H1 (cell line): ENCODE results near the gene CSRNP3. TPM values are rescaled to one million over a fixed set of nuclear protein-coding genes. Genes with fewer than 3 reads are reported as not detected.

Experiments
- CTCF ChIA-PET: fragments of 300-600 bp; sonication (Branson Sonifier 250); formaldehyde crosslinking; loops from one replicate; lab custom pipeline; 2021; ENCODE audit not compliant: partially characterized antibody; lab: Charles Lee
- POLR2A ChIA-PET: fragments of 300-600 bp; sonication (Branson Sonifier 250); formaldehyde crosslinking; loops from one replicate; lab custom pipeline; 2021; ENCODE audit warnings: inconsistent platforms; ENCODE audit not compliant: partially characterized antibody; lab: Charles Lee
- DNase-seq, 2 experiments: peaks; one replicate each; pipeline versions ENCODE4 v3.0.0 to v3.0.0-alpha.2; 2010 to 2022; ENCODE audit warnings: low spot score in 2 of 2, low read depth in 1 of 2, mixed read lengths in 1 of 2
- FAIRE-seq: peaks from 2 replicates; lab custom pipeline; 2011; peaks lifted over from hg19 to GRCh38; lab: Jason Lieb, UNC
- H2AFZ ChIP-seq: 2 replicates; pipeline ENCODE4 v1.8.1; 2012; ENCODE audit warnings: low read length, inconsistent platforms
- H2AK5ac ChIP-seq: 2 replicates; pipeline ENCODE4 v1.6.1; 2013; ENCODE audit warnings: low read depth, low read length
- H2BK120ac ChIP-seq: replicated peaks from 2 replicates; pipeline ENCODE3; 2013; ENCODE audit warnings: low read depth, low read length, inconsistent platforms
- H2BK12ac ChIP-seq: 2 replicates; pipeline ENCODE4 v1.6.1; 2013; ENCODE audit warnings: low read depth, low read length
- H2BK15ac ChIP-seq: 2 replicates; pipeline ENCODE4 v1.6.1; 2013; ENCODE audit warnings: low read length
- H2BK20ac ChIP-seq: 2 replicates; pipeline ENCODE4 v1.6.1; 2013; ENCODE audit warnings: low read length
- H2BK5ac ChIP-seq: 2 replicates; pipeline ENCODE4 v1.6.1; 2013; ENCODE audit warnings: low read depth, low read length
- H3K14ac ChIP-seq: 2 replicates; pipeline ENCODE4 v1.6.1; 2013; ENCODE audit warnings: inconsistent platforms; ENCODE audit not compliant: insufficient read length
- H3K18ac ChIP-seq: 2 replicates; pipeline ENCODE4 v1.6.1; 2013; ENCODE audit warnings: low read length; ENCODE audit errors: extremely low read depth
- H3K23ac ChIP-seq: 2 replicates; pipeline ENCODE4 v1.6.1; 2013; ENCODE audit warnings: inconsistent platforms; ENCODE audit not compliant: insufficient read length
- H3K23me2 ChIP-seq: 2 replicates; pipeline ENCODE4 v1.6.1; 2013; ENCODE audit warnings: low read depth, low read length
- H3K27ac ChIP-seq: 2 replicates; pipeline ENCODE4 v1.6.1; 2011; ENCODE audit warnings: low read depth, low read length, inconsistent platforms
- H3K27me3 ChIP-seq, 4 experiments: replicated peaks in 1 of 4; 1 replicate in 1 of 4; 2 replicates in 3 of 4; pipeline versions ENCODE4 v1.6.1 to v1.8.1; 2011 to 2013; ENCODE audit warnings: low read length in 3 of 4, mild to moderate bottlenecking in 3 of 4, inconsistent platforms in 2 of 4, mixed read lengths in 2 of 4, moderate library complexity in 1 of 4; ENCODE audit not compliant: control insufficient read depth in 3 of 4, insufficient read depth in 3 of 4; ENCODE audit errors: extremely low read depth in 1 of 4
- H3K36me3 ChIP-seq, 4 experiments: 2 replicates each; pipeline versions ENCODE4 v1.6.1 to v1.8.1; 2011 to 2013; ENCODE audit warnings: mild to moderate bottlenecking in 4 of 4, low read length in 3 of 4, moderate library complexity in 2 of 4, control low read depth in 1 of 4, inconsistent platforms in 1 of 4; ENCODE audit not compliant: insufficient read depth in 4 of 4, control insufficient read depth in 2 of 4
- H3K4ac ChIP-seq: replicated peaks from 2 replicates; pipeline ENCODE3; 2013; ENCODE audit warnings: low read length, low read depth, mixed read lengths, inconsistent platforms; ENCODE audit not compliant: insufficient read length
- H3K4me1 ChIP-seq, 4 experiments: replicated peaks in 1 of 4; 1 replicate in 1 of 4; 2 replicates in 3 of 4; pipeline versions ENCODE4 v1.6.1 to v1.8.1; 2011 to 2013; ENCODE audit warnings: low read length in 3 of 4, inconsistent platforms in 2 of 4, mixed read lengths in 1 of 4; ENCODE audit not compliant: insufficient read depth in 4 of 4, control insufficient read depth in 3 of 4
- H3K4me2 ChIP-seq, 2 experiments: 2 replicates each; pipeline versions ENCODE4 v1.6.1 to v1.8.1; 2011 to 2013; ENCODE audit warnings: low read depth in 2 of 2, low read length in 2 of 2, control low read depth in 1 of 2, inconsistent platforms in 1 of 2, mild to moderate bottlenecking in 1 of 2; ENCODE audit not compliant: insufficient read depth in 1 of 2
- H3K4me3 ChIP-seq, 4 experiments: fragments of 200-600, 300-600 bp in 1 of 4; sonication (generic), shearing (Covaris generic), sonication (Bioruptor Twin) in 1 of 4; 2 replicates each; pipeline versions ENCODE4 v1.5.1 to v1.8.1; 2011 to 2016; ENCODE audit warnings: low read length in 4 of 4, low read depth in 3 of 4, control low read depth in 2 of 4, inconsistent platforms in 2 of 4, mild to moderate bottlenecking in 2 of 4, mixed read lengths in 1 of 4, moderate library complexity in 1 of 4; ENCODE audit not compliant: insufficient read depth in 2 of 4; ENCODE audit errors: extremely low read depth in 1 of 4
- H3K56ac ChIP-seq: replicated peaks from 2 replicates; pipeline ENCODE3; 2013; ENCODE audit warnings: low read depth, mild to moderate bottlenecking, mixed read lengths, low read length, inconsistent platforms; ENCODE audit not compliant: insufficient read length
- H3K79me1 ChIP-seq: 2 replicates; pipeline ENCODE4 v1.6.1; 2013; ENCODE audit warnings: low read depth, low read length, control low read depth
- H3K79me2 ChIP-seq, 2 experiments: 2 replicates each; pipeline versions ENCODE4 v1.6.1 to v1.8.1; 2012 to 2013; ENCODE audit warnings: low read length in 2 of 2, mild to moderate bottlenecking in 2 of 2, inconsistent platforms in 1 of 2; ENCODE audit not compliant: insufficient read depth in 2 of 2, control insufficient read depth in 1 of 2
- H3K9ac ChIP-seq, 4 experiments: replicated peaks in 1 of 4; 1 replicate in 1 of 4; 2 replicates in 3 of 4; pipeline versions ENCODE4 v1.6.1 to v1.8.1; 2011 to 2013; ENCODE audit warnings: low read depth in 3 of 4, low read length in 3 of 4, control low read depth in 2 of 4, mild to moderate bottlenecking in 2 of 4, moderate library complexity in 2 of 4, inconsistent platforms in 1 of 4; ENCODE audit errors: extremely low read depth in 1 of 4
- H3K9me3 ChIP-seq, 2 experiments: 2 replicates each; pipeline versions ENCODE4 v1.6.1 to v1.8.1; 2012 to 2013; ENCODE audit warnings: mild to moderate bottlenecking in 2 of 2, moderate library complexity in 2 of 2, control low read depth in 1 of 2, inconsistent platforms in 1 of 2, low read depth in 1 of 2, low read length in 1 of 2, mixed read lengths in 1 of 2; ENCODE audit not compliant: insufficient read depth in 2 of 2
- H4K20me1 ChIP-seq, 2 experiments: replicated peaks in 1 of 2; 2 replicates each; pipeline versions ENCODE3 to v1.8.1; 2011 to 2013; ENCODE audit warnings: inconsistent platforms in 2 of 2, low read length in 2 of 2, mild to moderate bottlenecking in 1 of 2; ENCODE audit not compliant: insufficient read depth in 2 of 2, control insufficient read depth in 1 of 2
- H4K5ac ChIP-seq: 2 replicates; pipeline ENCODE4 v1.6.1; 2013; ENCODE audit warnings: low read length, low read depth, mixed read lengths, inconsistent platforms; ENCODE audit not compliant: insufficient read length
- H4K8ac ChIP-seq: 2 replicates; pipeline ENCODE4 v1.8.0; 2013; ENCODE audit warnings: mild to moderate bottlenecking, moderate library complexity, low read length, inconsistent platforms; ENCODE audit not compliant: insufficient read depth; ENCODE audit errors: extremely low read depth
- H4K91ac ChIP-seq: replicated peaks from 2 replicates; pipeline ENCODE3; 2013; ENCODE audit warnings: low read length, mixed read lengths, inconsistent platforms; ENCODE audit not compliant: insufficient read length
- CHD2 ChIP-seq: IDR thresholded peaks from 2 replicates; pipeline ENCODE4 v1.6.1; 2012; ENCODE audit warnings: low read length, improper control_type of control experiment
- GABPA ChIP-seq: IDR thresholded peaks from 2 replicates; pipeline ENCODE4 v1.6.1; 2011; ENCODE audit warnings: mild to moderate bottlenecking, low read length, moderate library complexity, borderline replicate concordance; ENCODE audit not compliant: insufficient read depth
- JUN ChIP-seq: IDR thresholded peaks from 2 replicates; pipeline ENCODE4 v1.6.1; 2011; ENCODE audit warnings: low read depth, mild to moderate bottlenecking, improper control_type of control experiment, low read length
- NRF1 ChIP-seq: IDR thresholded peaks from 2 replicates; pipeline ENCODE4 v1.6.1; 2011; ENCODE audit warnings: mild to moderate bottlenecking, low read depth, low read length, improper control_type of control experiment
- POLR2A ChIP-seq, 2 experiments: IDR thresholded peaks; 1 replicate in 1 of 2; 2 replicates in 1 of 2; pipeline ENCODE4 v1.6.1; 2011; ENCODE audit warnings: low read depth in 2 of 2, low read length in 2 of 2, mild to moderate bottlenecking in 2 of 2; ENCODE audit errors: control extremely low read depth in 1 of 2
- RNF2 ChIP-seq: fragments of 200-900, 300-1000 bp; sonication (generic); IDR thresholded peaks from 2 replicates; pipeline ENCODE4 v1.7.1; 2016; ENCODE audit warnings: borderline replicate concordance, low read depth, mild to moderate bottlenecking, antibody characterized with exemption, low read length; ENCODE audit not compliant: poor library complexity, severe bottlenecking; ENCODE audit errors: missing control alignments
- WGBS, 2 experiments: shearing (Covaris generic) in 1 of 2; methylation state at CpG; one replicate each; pipeline versions ENCODE4 v1.1.6 to v1.1.7; 2013 to 2015; ENCODE audit warnings: low lambda C conversion rate in 2 of 2, mixed read lengths in 2 of 2, inconsistent platforms in 1 of 2, low coverage in 1 of 2, missing lambda C conversion rate in 1 of 2; ENCODE audit not compliant: insufficient replicate concordance in 2 of 2, insufficient coverage in 1 of 2, insufficient read length in 1 of 2; ENCODE audit errors: extremely low coverage in 1 of 2, missing lambda C conversion rate in 1 of 2; 5-methylcytosine and 5-hydroxymethylcytosine counted together
- polyA plus RNA-seq, 7 experiments: library from polyadenylated mRNA; depleted of rRNA in 3 of 7; stranded (reverse) in 5 of 7; unstranded in 2 of 7; fragments of >200 nt in 5 of 7; fragments of 200-250 nt in 2 of 7; gene quantifications; 1 replicate in 5 of 7; 2 replicates in 1 of 7; 4 replicates in 1 of 7; pipeline versions ENCODE4 v1.2.1 to v1.2.3, GENCODE V29; 2011 to 2013; ENCODE audit warnings: missing spikeins in 2 of 7, mixed read lengths in 2 of 7
- total RNA-seq: library from RNA; stranded (reverse); fragmentation: NEBNext Ultra II Directional; extraction: Animal tissue kit (Norgen Biotek cat#: 25700); gene quantifications from 2 replicates; pipeline ENCODE4 v1.2.1, GENCODE V29; 2021
- TF ChIP-seq, protein P1 (sequence below), 3 experiments: IDR thresholded peaks; 1 replicate in 2 of 3; 2 replicates in 1 of 3; pipeline versions ENCODE4 v1.5.1 to v1.6.1; 2011; ENCODE audit warnings: low read length in 3 of 3, mild to moderate bottlenecking in 3 of 3, inconsistent platforms in 2 of 3, low read depth in 1 of 3, moderate library complexity in 1 of 3; ENCODE audit not compliant: insufficient read depth in 1 of 3; ENCODE audit errors: control extremely low read depth in 1 of 3
- TF ChIP-seq, protein P2 (sequence below): IDR thresholded peaks from 2 replicates; pipeline ENCODE4 v1.6.1; 2012; ENCODE audit warnings: low read length, inconsistent platforms

CSRNP3 gene
- total and polyA plus RNA-seq, 2 of the 8 experiments (the other 6 are each of a cell fraction or from before 2014, with no cell fraction given): 1.3 to 6.5 TPM

DNA sequence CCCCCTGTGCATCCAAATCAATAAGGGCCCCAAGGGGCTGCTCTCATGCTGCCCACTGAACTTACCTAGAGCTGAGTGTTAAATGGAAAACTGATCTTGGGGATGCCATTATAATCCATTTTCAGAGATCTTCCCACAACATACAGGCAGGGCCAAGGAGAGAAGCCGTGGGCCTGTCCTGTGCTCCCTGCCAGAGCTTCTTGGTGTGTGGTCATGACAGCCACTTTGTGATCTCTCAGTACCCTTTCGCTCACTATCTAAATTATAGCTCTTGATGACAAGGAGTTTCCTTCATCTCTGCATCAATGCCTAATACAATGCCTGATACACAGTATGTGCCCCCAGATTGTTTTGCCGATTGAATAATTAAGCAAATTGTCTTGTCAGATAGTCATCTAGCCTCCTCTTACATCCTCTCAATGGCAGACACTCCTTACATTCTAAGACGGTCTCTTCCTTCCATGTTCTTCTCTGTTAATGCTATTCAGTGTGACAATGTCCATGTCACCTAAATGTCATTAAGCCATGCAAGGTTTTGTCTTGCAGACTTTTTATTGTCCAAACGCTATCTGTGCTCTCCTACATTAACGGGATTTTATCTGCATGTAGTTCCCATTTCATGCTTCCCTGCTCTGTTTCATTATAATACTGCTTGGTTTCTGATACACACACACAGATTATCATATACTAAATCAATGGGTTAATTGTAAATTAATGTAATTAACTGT, 5.9 kb downstream of the CSRNP3 start:
- Histone ChIP-seq H2BK120ac (no peak overlapping the region), H3K14ac (no peak overlapping the region), H3K27me3 (no peaks in the 10 kb centered on the region), H3K9me3 (no peaks in the 10 kb centered on the region), H3K4me2 (no peak overlapping the region), H3K23me2 (no peaks in the 10 kb centered on the region), H3K4me3 (no peak overlapping the region), H3K79me2 (peaks cover 0 to 11% of the 10 kb centered on the region in 2 experiments; a peak in 2 of 4 replicates), H4K91ac (no peak overlapping the region), H3K27ac (no peak overlapping the region; the same call in 1 of the 2 replicates), H3K18ac (no peak overlapping the region), H4K8ac (no peak overlapping the region), H2AK5ac (no peak overlapping the region), H3K9ac (no peak overlapping the region), H2AFZ (no peak overlapping the region), H3K4me1 (peaks cover 0 to 3% (median under 1%) of the 10 kb centered on the region in 4 experiments; a peak in 1 of 7 replicates), H4K5ac (no peak overlapping the region), H3K4ac (no peak overlapping the region), H3K36me3 (no peaks in the 10 kb centered on the region), H3K79me1 (peaks cover 2% of the 10 kb centered on the region; the same call in 1 of the 2 replicates), H3K56ac (no peak overlapping the region), H2BK20ac (no peak overlapping the region), H2BK15ac (no peak overlapping the region), H2BK12ac (no peak overlapping the region), H3K23ac (no peak overlapping the region), H2BK5ac (no peak overlapping the region), H4K20me1 (no peaks in the 10 kb centered on the region)
- CTCF ChIA-PET: interaction anchor here (0.6 to 1.2 kb wide), 4 partner anchors 39 to 1865 kb away, joined by 3 to 4 read pairs (median 4); no protein-coding TSS in a partner anchor
- DNase-seq (no peak), FAIRE-seq (no peak)
- TF ChIP-seq, protein P1, sequence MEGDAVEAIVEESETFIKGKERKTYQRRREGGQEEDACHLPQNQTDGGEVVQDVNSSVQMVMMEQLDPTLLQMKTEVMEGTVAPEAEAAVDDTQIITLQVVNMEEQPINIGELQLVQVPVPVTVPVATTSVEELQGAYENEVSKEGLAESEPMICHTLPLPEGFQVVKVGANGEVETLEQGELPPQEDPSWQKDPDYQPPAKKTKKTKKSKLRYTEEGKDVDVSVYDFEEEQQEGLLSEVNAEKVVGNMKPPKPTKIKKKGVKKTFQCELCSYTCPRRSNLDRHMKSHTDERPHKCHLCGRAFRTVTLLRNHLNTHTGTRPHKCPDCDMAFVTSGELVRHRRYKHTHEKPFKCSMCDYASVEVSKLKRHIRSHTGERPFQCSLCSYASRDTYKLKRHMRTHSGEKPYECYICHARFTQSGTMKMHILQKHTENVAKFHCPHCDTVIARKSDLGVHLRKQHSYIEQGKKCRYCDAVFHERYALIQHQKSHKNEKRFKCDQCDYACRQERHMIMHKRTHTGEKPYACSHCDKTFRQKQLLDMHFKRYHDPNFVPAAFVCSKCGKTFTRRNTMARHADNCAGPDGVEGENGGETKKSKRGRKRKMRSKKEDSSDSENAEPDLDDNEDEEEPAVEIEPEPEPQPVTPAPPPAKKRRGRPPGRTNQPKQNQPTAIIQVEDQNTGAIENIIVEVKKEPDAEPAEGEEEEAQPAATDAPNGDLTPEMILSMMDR (IDR thresholded peaks at IDR 0.05; ENCODE audit: control extremely low read depth in 1 of 3, insufficient read depth in 1 of 3, low read depth in 1 of 3, low read length in 3 of 3): no peak
- no peak for TF ChIP-seq NRF1
- no peak for TF ChIP-seq CHD2
- no peak for TF ChIP-seq GABPA
- TF ChIP-seq POLR2A (IDR thresholded peaks at IDR 0.05; ENCODE audit: control extremely low read depth in 1 of 2, low read depth in 2 of 2, low read length in 2 of 2): no peak
- no peak for TF ChIP-seq RNF2
- TF ChIP-seq JUN: no peak
- TF ChIP-seq, protein P2, sequence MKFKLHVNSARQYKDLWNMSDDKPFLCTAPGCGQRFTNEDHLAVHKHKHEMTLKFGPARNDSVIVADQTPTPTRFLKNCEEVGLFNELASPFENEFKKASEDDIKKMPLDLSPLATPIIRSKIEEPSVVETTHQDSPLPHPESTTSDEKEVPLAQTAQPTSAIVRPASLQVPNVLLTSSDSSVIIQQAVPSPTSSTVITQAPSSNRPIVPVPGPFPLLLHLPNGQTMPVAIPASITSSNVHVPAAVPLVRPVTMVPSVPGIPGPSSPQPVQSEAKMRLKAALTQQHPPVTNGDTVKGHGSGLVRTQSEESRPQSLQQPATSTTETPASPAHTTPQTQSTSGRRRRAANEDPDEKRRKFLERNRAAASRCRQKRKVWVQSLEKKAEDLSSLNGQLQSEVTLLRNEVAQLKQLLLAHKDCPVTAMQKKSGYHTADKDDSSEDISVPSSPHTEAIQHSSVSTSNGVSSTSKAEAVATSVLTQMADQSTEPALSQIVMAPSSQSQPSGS: no peak
- POLR2A ChIA-PET: no interaction called here
- WGBS, 2 experiments: 91% methylated on average over 6 of the region's 6 CpGs; no CpG with 5 or more reads in 1 of the 2 experiments
